OCI-LY7 (cell line): ENCODE measurements around the gene RAB21.

ENCODE experiments used
- EZH2phosphoT487 ChIP-seq: fragments of 200-600 bp; sonication (generic); IDR thresholded peaks from 2 replicates; pipeline ENCODE4 v1.6.1; 2018; ENCODE audit warnings: low read depth, borderline replicate concordance, mild to moderate bottlenecking, mixed run types, antibody characterized with exemption, low read length, moderate library complexity, mixed read lengths
- TF ChIP-seq, protein P1 (sequence below): fragments of 200-600 bp; sonication (generic); conservative IDR thresholded peaks from 2 replicates; pipeline ENCODE4 v1.5.1; 2014; ENCODE audit warnings: mild to moderate bottlenecking, antibody characterized with exemption, low read length, moderate library complexity, mixed read lengths

DNA sequence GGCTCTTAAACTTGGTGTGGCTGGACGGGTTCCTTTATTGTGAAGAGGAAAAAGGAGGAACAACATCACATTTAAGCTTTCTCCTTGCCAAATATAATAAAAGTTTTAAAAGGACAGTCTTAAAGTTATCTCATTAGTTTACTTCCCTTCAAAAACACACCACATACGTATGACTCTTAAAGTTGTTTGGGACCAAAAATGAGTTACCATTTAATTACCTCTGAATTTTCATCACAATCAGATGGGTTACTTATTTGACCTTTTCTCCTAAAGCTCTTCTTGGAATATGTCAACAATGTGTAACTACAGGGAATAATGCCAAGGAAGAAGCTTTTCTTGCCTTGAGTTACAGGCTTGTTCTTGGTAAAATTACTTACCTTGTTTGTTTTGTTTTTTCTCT, 16.4 kb downstream of the RAB21 start:
- TF ChIP-seq, protein P1, sequence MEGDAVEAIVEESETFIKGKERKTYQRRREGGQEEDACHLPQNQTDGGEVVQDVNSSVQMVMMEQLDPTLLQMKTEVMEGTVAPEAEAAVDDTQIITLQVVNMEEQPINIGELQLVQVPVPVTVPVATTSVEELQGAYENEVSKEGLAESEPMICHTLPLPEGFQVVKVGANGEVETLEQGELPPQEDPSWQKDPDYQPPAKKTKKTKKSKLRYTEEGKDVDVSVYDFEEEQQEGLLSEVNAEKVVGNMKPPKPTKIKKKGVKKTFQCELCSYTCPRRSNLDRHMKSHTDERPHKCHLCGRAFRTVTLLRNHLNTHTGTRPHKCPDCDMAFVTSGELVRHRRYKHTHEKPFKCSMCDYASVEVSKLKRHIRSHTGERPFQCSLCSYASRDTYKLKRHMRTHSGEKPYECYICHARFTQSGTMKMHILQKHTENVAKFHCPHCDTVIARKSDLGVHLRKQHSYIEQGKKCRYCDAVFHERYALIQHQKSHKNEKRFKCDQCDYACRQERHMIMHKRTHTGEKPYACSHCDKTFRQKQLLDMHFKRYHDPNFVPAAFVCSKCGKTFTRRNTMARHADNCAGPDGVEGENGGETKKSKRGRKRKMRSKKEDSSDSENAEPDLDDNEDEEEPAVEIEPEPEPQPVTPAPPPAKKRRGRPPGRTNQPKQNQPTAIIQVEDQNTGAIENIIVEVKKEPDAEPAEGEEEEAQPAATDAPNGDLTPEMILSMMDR, result no peak
- no peak for TF ChIP-seq EZH2phosphoT487
